Liver (tissue), 9 donors: ENCODE data around the gene NR3C1. TPM values are rescaled to one million over a fixed set of nuclear protein-coding genes. Genes with fewer than 3 reads are reported as not detected.

Source experiments
- DNase-seq: peaks from one replicate; pipeline ENCODE4 v3.0.0-alpha.2; 2017; ENCODE audit warnings: low spot score
- H3K27ac ChIP-seq, 2 donors: one replicate each; pipeline ENCODE4 v1.7.0; 2013; ENCODE audit warnings: inconsistent platforms in 2 of 2, low read length in 2 of 2, control low read depth in 1 of 2, low read depth in 1 of 2, mild to moderate bottlenecking in 1 of 2
- H3K27me3 ChIP-seq, 4 donors: one replicate each; pipeline versions ENCODE4 v1.6.1 to v1.7.0; 2013; ENCODE audit warnings: low read length in 3 of 4, inconsistent platforms in 1 of 4, mild to moderate bottlenecking in 1 of 4, moderate library complexity in 1 of 4; ENCODE audit not compliant: control insufficient read depth in 4 of 4, insufficient read depth in 4 of 4
- H3K36me3 ChIP-seq, 4 donors: one replicate each; pipeline versions ENCODE4 v1.6.1 to v1.7.0; 2013; ENCODE audit warnings: low read length in 3 of 4, mild to moderate bottlenecking in 3 of 4, low read depth in 1 of 4, moderate library complexity in 1 of 4; ENCODE audit not compliant: control insufficient read depth in 4 of 4, insufficient read depth in 3 of 4
- H3K4me1 ChIP-seq, 4 donors: one replicate each; pipeline versions ENCODE4 v1.6.1 to v1.7.0; 2013; ENCODE audit warnings: low read length in 3 of 4, mild to moderate bottlenecking in 3 of 4, moderate library complexity in 1 of 4; ENCODE audit not compliant: control insufficient read depth in 4 of 4, insufficient read depth in 4 of 4
- H3K4me3 ChIP-seq, 3 donors: one replicate each; pipeline versions ENCODE4 v1.6.1 to v1.7.0; 2013; ENCODE audit warnings: low read length in 3 of 3, control low read depth in 1 of 3, low read depth in 1 of 3, mild to moderate bottlenecking in 1 of 3
- H3K9ac ChIP-seq, 2 donors: one replicate each; pipeline ENCODE4 v1.7.0; 2013; ENCODE audit warnings: low read length in 2 of 2, mild to moderate bottlenecking in 2 of 2, moderate library complexity in 2 of 2, control low read depth in 1 of 2, low read depth in 1 of 2
- H3K9me3 ChIP-seq, 4 donors: one replicate each; pipeline versions ENCODE4 v1.6.1 to v1.7.0; 2013; ENCODE audit warnings: low read length in 3 of 4; ENCODE audit not compliant: control insufficient read depth in 4 of 4
- EGR1 ChIP-seq, 2 donors: IDR thresholded peaks; 2 replicates each; pipeline ENCODE4 v1.6.1; 2016 to 2018; ENCODE audit warnings: antibody characterized with exemption in 2 of 2, low read depth in 2 of 2
- FOXA1 ChIP-seq: IDR thresholded peaks from 2 replicates; pipeline ENCODE4 v1.6.1; 2016; ENCODE audit warnings: antibody characterized with exemption
- FOXA2 ChIP-seq: IDR thresholded peaks from 2 replicates; pipeline ENCODE4 v1.6.1; 2016; ENCODE audit warnings: antibody characterized with exemption
- GABPA ChIP-seq, 2 donors: IDR thresholded peaks in 1 of 2; conservative IDR thresholded peaks in 1 of 2; 2 replicates each; pipeline ENCODE4 v1.6.1; 2016; ENCODE audit warnings: antibody characterized with exemption in 2 of 2, mild to moderate bottlenecking in 1 of 2, moderate library complexity in 1 of 2
- HNF4A ChIP-seq, 2 donors: conservative IDR thresholded peaks; 2 replicates each; pipeline ENCODE4 v1.6.1; 2016; ENCODE audit warnings: antibody characterized with exemption in 2 of 2, mild to moderate bottlenecking in 2 of 2
- HNF4G ChIP-seq: IDR thresholded peaks from 2 replicates; pipeline ENCODE4 v1.6.1; 2016; ENCODE audit warnings: antibody characterized with exemption
- JUND ChIP-seq, 2 donors: IDR thresholded peaks; 2 replicates each; pipeline ENCODE4 v1.6.1; 2016; ENCODE audit warnings: antibody characterized with exemption in 2 of 2
- NR2F2 ChIP-seq: IDR thresholded peaks from 2 replicates; pipeline ENCODE4 v1.6.1; 2016; ENCODE audit warnings: antibody characterized with exemption
- RAD21 ChIP-seq, 2 donors: IDR thresholded peaks; 2 replicates each; pipeline ENCODE4 v1.6.1; 2016; ENCODE audit warnings: antibody characterized with exemption in 2 of 2, mild to moderate bottlenecking in 2 of 2
- RXRA ChIP-seq, 2 donors: IDR thresholded peaks; 2 replicates each; pipeline ENCODE4 v1.6.1; 2017 to 2018; ENCODE audit warnings: antibody characterized with exemption in 2 of 2, mild to moderate bottlenecking in 1 of 2
- SP1 ChIP-seq: IDR thresholded peaks from 2 replicates; pipeline ENCODE4 v1.6.1; 2018; ENCODE audit warnings: antibody characterized with exemption, mild to moderate bottlenecking
- TAF1 ChIP-seq: conservative IDR thresholded peaks from 2 replicates; pipeline ENCODE4 v1.6.1; 2016; ENCODE audit warnings: antibody characterized with exemption, mild to moderate bottlenecking
- YY1 ChIP-seq: IDR thresholded peaks from 2 replicates; pipeline ENCODE4 v1.6.1; 2016; ENCODE audit warnings: antibody characterized with exemption, mild to moderate bottlenecking
- WGBS: extraction: QIAGEN DNeasy Blood & Tissue Kit; methylation state at CpG from one replicate; pipeline ENCODE4 v1.1.7; 2013; 5-methylcytosine and 5-hydroxymethylcytosine counted together
- polyA plus RNA-seq, 2 donors: library from polyadenylated mRNA; stranded (reverse) in 1 of 2; unstranded in 1 of 2; fragments of 200-250 nt in 1 of 2; fragments of >200 nt in 1 of 2; fragmentation: Nextera tagmentation in 1 of 2; extraction: Ambion mirVana in 1 of 2; gene quantifications; one replicate each; pipeline versions ENCODE4 v1.2.1 to v1.2.3, GENCODE V29; 2013 to 2015
- total RNA-seq, 2 donors: library from RNA; depleted of rRNA; stranded (reverse); fragments of >200 nt; gene quantifications; one replicate each; pipeline ENCODE4 v1.2.3, GENCODE V29; 2014
- TF ChIP-seq, protein P1 (sequence below): IDR thresholded peaks from 2 replicates; pipeline ENCODE4 v1.6.1; 2016; ENCODE audit warnings: antibody characterized with exemption
- TF ChIP-seq, protein P2 (sequence below): IDR thresholded peaks from 2 replicates; pipeline ENCODE4 v1.6.1; 2016; ENCODE audit warnings: antibody characterized with exemption
- TF ChIP-seq, protein P3 (sequence below): IDR thresholded peaks from 2 replicates; pipeline ENCODE4 v1.6.1; 2016; ENCODE audit warnings: antibody characterized with exemption, mild to moderate bottlenecking
- TF ChIP-seq, protein P4 (sequence below): IDR thresholded peaks from 2 replicates; pipeline ENCODE4 v1.6.1; 2016; ENCODE audit warnings: antibody characterized with exemption
- TF ChIP-seq, protein P5 (sequence below): fragments of 150-350 bp; IDR thresholded peaks from 2 replicates; pipeline ENCODE4 v1.5.1; 2017; ENCODE audit warnings: improper control_type of control experiment, low read depth, low read length; ENCODE audit not compliant: missing input control
- donor health status: healthy.
- donor health status: healthy.
- donor health status: healthy.
- donor health status: healthy.
- donor health status: healthy.

The NR3C1 gene
- total and polyA plus RNA-seq, 4 donors, result 24.5 to 36.4 (median 29.0) TPM

DNA sequence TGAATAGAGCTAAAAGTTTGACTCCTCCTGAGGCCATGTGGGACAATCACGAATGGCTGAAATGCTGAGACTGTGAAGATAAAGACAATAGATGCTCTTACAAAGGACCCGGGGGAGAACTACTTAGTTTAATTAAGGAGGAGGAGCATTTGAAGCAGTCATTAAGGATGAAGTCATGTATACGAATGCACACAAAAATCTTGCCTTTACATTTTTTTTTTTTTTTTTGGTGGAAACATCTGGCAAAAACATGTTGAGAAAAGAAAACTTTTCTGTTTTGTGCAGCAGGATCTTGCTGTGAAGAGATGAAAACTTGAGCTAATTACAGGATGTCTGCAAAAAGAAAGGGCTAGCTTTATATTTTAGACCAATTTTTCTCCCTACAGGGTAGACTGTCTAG lies 42.3 kb upstream of the NR3C1 start:
- H3K27me3 ChIP-seq, result no peaks in the 10 kb centered on the region
- DNase-seq, result no peak
- H3K4me3 ChIP-seq, result no peak overlapping the region
- WGBS, result 67% methylated on average over 3 of the region's 3 CpGs
- H3K9me3 ChIP-seq, result no peaks in the 10 kb centered on the region
- H3K27ac ChIP-seq, result no peak overlapping the region
- TF ChIP-seq HNF4G, result no peak
- no peak for TF ChIP-seq RAD21 (IDR thresholded peaks at IDR 0.05)
- no peak for TF ChIP-seq HNF4A (conservative IDR thresholded peaks at IDR 0.05)
- TF ChIP-seq JUND (IDR thresholded peaks at IDR 0.05), result no peak
- TF ChIP-seq, protein P1, sequence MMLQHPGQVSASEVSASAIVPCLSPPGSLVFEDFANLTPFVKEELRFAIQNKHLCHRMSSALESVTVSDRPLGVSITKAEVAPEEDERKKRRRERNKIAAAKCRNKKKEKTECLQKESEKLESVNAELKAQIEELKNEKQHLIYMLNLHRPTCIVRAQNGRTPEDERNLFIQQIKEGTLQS, result no peak
- TF ChIP-seq, protein P2, sequence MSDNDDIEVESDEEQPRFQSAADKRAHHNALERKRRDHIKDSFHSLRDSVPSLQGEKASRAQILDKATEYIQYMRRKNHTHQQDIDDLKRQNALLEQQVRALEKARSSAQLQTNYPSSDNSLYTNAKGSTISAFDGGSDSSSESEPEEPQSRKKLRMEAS, result no peak
- no peak for TF ChIP-seq TAF1
- TF ChIP-seq FOXA2, result no peak
- TF ChIP-seq NR2F2, result no peak
- TF ChIP-seq YY1, result no peak
- TF ChIP-seq SP1, result no peak
- no peak for TF ChIP-seq FOXA1
- TF ChIP-seq RXRA (IDR thresholded peaks at IDR 0.05), result no peak
- no peak overlapping the region for H3K9ac ChIP-seq
- no peaks in the 10 kb centered on the region for H3K36me3 ChIP-seq
- H3K4me1 ChIP-seq, result peaks cover 0 to under 1% (median 0%) of the 10 kb centered on the region in 4 donors

DNA sequence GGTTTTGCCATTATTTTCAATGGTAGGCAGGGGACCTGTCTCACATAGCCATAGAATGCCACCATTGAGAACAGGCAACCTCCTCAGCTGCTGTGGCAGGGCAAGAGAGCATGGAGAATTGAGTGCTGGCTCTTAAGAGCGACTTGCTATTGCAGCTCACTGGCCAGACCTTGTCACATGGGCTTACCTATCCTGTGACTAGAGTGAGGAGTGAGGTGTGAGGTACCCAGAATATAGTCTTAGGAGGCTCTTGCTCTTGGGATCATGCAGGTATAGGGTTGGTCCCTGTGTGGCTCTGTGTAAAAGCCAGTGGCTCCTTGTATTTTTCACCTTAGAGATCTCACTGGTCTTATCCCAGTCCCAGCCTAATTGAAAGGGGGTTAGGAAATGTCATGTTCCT lies 39.8 kb upstream of the NR3C1 start:
- DNase-seq, result no peak
- Histone ChIP-seq H3K4me1 (peaks cover 0 to 3% (median 0%) of the 10 kb centered on the region in 4 donors), H3K27me3 (no peaks in the 10 kb centered on the region), H3K9me3 (no peaks in the 10 kb centered on the region), H3K9ac (no peak overlapping the region), H3K4me3 (no peak overlapping the region), H3K27ac (no peak overlapping the region), H3K36me3 (no peaks in the 10 kb centered on the region)
- 98% methylated on average over 1 of the region's 1 CpG for WGBS
- no peak for TF ChIP-seq YY1
- TF ChIP-seq NR2F2, result no peak
- no peak for TF ChIP-seq HNF4A (conservative IDR thresholded peaks at IDR 0.05)
- no peak for TF ChIP-seq FOXA1
- TF ChIP-seq, protein P2, result no peak
- TF ChIP-seq, protein P3, sequence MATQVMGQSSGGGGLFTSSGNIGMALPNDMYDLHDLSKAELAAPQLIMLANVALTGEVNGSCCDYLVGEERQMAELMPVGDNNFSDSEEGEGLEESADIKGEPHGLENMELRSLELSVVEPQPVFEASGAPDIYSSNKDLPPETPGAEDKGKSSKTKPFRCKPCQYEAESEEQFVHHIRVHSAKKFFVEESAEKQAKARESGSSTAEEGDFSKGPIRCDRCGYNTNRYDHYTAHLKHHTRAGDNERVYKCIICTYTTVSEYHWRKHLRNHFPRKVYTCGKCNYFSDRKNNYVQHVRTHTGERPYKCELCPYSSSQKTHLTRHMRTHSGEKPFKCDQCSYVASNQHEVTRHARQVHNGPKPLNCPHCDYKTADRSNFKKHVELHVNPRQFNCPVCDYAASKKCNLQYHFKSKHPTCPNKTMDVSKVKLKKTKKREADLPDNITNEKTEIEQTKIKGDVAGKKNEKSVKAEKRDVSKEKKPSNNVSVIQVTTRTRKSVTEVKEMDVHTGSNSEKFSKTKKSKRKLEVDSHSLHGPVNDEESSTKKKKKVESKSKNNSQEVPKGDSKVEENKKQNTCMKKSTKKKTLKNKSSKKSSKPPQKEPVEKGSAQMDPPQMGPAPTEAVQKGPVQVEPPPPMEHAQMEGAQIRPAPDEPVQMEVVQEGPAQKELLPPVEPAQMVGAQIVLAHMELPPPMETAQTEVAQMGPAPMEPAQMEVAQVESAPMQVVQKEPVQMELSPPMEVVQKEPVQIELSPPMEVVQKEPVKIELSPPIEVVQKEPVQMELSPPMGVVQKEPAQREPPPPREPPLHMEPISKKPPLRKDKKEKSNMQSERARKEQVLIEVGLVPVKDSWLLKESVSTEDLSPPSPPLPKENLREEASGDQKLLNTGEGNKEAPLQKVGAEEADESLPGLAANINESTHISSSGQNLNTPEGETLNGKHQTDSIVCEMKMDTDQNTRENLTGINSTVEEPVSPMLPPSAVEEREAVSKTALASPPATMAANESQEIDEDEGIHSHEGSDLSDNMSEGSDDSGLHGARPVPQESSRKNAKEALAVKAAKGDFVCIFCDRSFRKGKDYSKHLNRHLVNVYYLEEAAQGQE, result no peak
- no peak for TF ChIP-seq SP1
- no peak for TF ChIP-seq JUND (IDR thresholded peaks at IDR 0.05)
- no peak for TF ChIP-seq RAD21 (IDR thresholded peaks at IDR 0.05)
- no peak for TF ChIP-seq TAF1
- no peak for TF ChIP-seq EGR1 (IDR thresholded peaks at IDR 0.05; ENCODE audit: low read depth in 2 of 2)
- TF ChIP-seq HNF4G, result no peak
- TF ChIP-seq RXRA (IDR thresholded peaks at IDR 0.05), result no peak
- no peak for TF ChIP-seq GABPA (IDR thresholded peaks at IDR 0.05 in 1 of 2, conservative IDR thresholded peaks at IDR 0.05 in 1 of 2)
- TF ChIP-seq FOXA2, result no peak
- TF ChIP-seq, protein P4, sequence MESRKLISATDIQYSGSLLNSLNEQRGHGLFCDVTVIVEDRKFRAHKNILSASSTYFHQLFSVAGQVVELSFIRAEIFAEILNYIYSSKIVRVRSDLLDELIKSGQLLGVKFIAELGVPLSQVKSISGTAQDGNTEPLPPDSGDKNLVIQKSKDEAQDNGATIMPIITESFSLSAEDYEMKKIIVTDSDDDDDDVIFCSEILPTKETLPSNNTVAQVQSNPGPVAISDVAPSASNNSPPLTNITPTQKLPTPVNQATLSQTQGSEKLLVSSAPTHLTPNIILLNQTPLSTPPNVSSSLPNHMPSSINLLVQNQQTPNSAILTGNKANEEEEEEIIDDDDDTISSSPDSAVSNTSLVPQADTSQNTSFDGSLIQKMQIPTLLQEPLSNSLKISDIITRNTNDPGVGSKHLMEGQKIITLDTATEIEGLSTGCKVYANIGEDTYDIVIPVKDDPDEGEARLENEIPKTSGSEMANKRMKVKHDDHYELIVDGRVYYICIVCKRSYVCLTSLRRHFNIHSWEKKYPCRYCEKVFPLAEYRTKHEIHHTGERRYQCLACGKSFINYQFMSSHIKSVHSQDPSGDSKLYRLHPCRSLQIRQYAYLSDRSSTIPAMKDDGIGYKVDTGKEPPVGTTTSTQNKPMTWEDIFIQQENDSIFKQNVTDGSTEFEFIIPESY, result no peak
- TF ChIP-seq, protein P5, sequence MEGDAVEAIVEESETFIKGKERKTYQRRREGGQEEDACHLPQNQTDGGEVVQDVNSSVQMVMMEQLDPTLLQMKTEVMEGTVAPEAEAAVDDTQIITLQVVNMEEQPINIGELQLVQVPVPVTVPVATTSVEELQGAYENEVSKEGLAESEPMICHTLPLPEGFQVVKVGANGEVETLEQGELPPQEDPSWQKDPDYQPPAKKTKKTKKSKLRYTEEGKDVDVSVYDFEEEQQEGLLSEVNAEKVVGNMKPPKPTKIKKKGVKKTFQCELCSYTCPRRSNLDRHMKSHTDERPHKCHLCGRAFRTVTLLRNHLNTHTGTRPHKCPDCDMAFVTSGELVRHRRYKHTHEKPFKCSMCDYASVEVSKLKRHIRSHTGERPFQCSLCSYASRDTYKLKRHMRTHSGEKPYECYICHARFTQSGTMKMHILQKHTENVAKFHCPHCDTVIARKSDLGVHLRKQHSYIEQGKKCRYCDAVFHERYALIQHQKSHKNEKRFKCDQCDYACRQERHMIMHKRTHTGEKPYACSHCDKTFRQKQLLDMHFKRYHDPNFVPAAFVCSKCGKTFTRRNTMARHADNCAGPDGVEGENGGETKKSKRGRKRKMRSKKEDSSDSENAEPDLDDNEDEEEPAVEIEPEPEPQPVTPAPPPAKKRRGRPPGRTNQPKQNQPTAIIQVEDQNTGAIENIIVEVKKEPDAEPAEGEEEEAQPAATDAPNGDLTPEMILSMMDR, result no peak
- TF ChIP-seq, protein P1, result no peak
